Hypothalamus (tissue), 51 donors: Measurements from ENCODE around the gene BCKDHA.

ENCODE experiments used
- DNase-seq, 51 donors: peaks; one replicate each; lab custom pipeline; 2025; lab: John Stamatoyannopoulos, UW

BCKDHA gene

GRCh38 chr19:41397086-41398049 is at the start of gene BCKDHA, which contains the start of gene EXOSC5:
Gene BCKDHA, plus strand, starts transcription at chr19:41397818. Its CDS starts 10 bp downstream, at chr19:41397828.
Gene EXOSC5, minus strand, starts transcription at chr19:41397359. Its CDS starts 31 bp downstream, at chr19:41397328.
- DNase-seq, result peak; percentile 84 to 99 (median 97)

GRCh38 chr19:41350735-41351338 is 46.8 kb upstream of the BCKDHA start:
- DNase-seq, result peak in 1 of 51 donors; percentile 89

GRCh38 chr19:41351339-41352245 is 46.0 kb upstream of the BCKDHA start:
- DNase-seq, result peak in 37 of 51 donors; percentile 6 to 99 (median 34)

GRCh38 chr19:41352279-41352608 is 45.4 kb upstream of the BCKDHA start:
- peak in 1 of 51 donors; percentile 89 for DNase-seq

- peak in 29 of 51 donors; percentile 6 to 100 (median 23) for DNase-seq
Observed at GRCh38 chr19:41352609-41353465, 44.8 kb upstream of the BCKDHA start.

- peak in 45 of 51 donors; percentile 21 to 76 (median 56) for DNase-seq
Observed at GRCh38 chr19:41353466-41354342, 43.9 kb upstream of the BCKDHA start, which contains the start of gene TGFB1. Gene TGFB1, minus strand, starts transcription at chr19:41353922. Its CDS starts 878 bp downstream, at chr19:41353044.

- no peak for DNase-seq
Observed at GRCh38 chr19:41354343-41354953, 43.2 kb upstream of the BCKDHA start.

- no peak for DNase-seq
Observed at GRCh38 chr19:41355035-41355434, 42.6 kb upstream of the BCKDHA start.

GRCh38 chr19:41355802-41356201 is 41.8 kb upstream of the BCKDHA start:
- DNase-seq, result no peak

- no peak for DNase-seq
Observed at GRCh38 chr19:41356984-41357739, 40.5 kb upstream of the BCKDHA start.

- no peak for DNase-seq
Observed at GRCh38 chr19:41357746-41358145, 39.9 kb upstream of the BCKDHA start.

GRCh38 chr19:41359741-41360140 is 37.9 kb upstream of the BCKDHA start:
- DNase-seq, result no peak

GRCh38 chr19:41362143-41362847 is 35.3 kb upstream of the BCKDHA start:
- no peak for DNase-seq

- DNase-seq, result no peak
Observed at GRCh38 chr19:41363371-41363752, 34.3 kb upstream of the BCKDHA start.

GRCh38 chr19:41363753-41364523 is 33.7 kb upstream of the BCKDHA start, which contains the start of gene B9D2:
Gene B9D2, minus strand, starts transcription at chr19:41364149. Its CDS starts 630 bp downstream, at chr19:41363519.
- peak; percentile 71 to 100 (median 97) for DNase-seq
